K562 (cell line): ENCODE data around the gene RREB1. TPM values are rescaled to one million over a fixed set of nuclear protein-coding genes. Genes with fewer than 3 reads are reported as not detected.

Experiments used
- ATAC-seq: fragments of 200-7000 bp; cut with Tn5 transposase; 3 replicates; pipeline ENCODE4 v1.9.1; 2020; ENCODE audit warnings: moderate library complexity
- BruUV-seq: library from RNA; stranded (reverse); fragments of 400-500 nt; replicated peaks from 2 replicates; lab custom pipeline; 2021; lab: Mats Ljungman, UMichigan
- CTCF ChIA-PET: fragments of 300-600 bp; formaldehyde crosslinking; extraction: SDS; loops from one replicate; lab custom pipeline; 2021; ENCODE audit warnings: low intra/inter-chr PET ratio; lab: Yijun Ruan, JAX
- POLR2A ChIA-PET: fragments of 300-600, 350-650 bp; sonication (Branson Sonifier 250); formaldehyde crosslinking; extraction: SDS; loops from one replicate; lab custom pipeline; 2021; ENCODE audit warnings: antibody characterized with exemption, inconsistent platforms; lab: Yijun Ruan, JAX
- DNase-seq, 4 experiments: peaks; one replicate each; pipeline versions ENCODE4 v3.0.0 to v3.0.0-alpha.2; 2011 to 2018; ENCODE audit warnings: low spot score in 3 of 4, mixed read lengths in 3 of 4; ENCODE audit errors: extremely low read depth in 1 of 4
- FAIRE-seq: peaks from 2 replicates; lab custom pipeline; 2011; peaks lifted over from hg19 to GRCh38; lab: Jason Lieb, UNC
- H2AFZ ChIP-seq: 2 replicates; pipeline ENCODE4 v1.6.0; 2011; ENCODE audit warnings: low read depth, low read length, control low read depth, inconsistent platforms
- H3K27ac ChIP-seq: fragments of 200-600 bp; 3 replicates; pipeline ENCODE4 v1.8.0; 2011; ENCODE audit warnings: low read depth, mild to moderate bottlenecking, control low read depth, inconsistent platforms, low read length, moderate library complexity, mixed read lengths; ENCODE audit errors: extremely low read depth
- H3K27me3 ChIP-seq, 2 experiments: fragments of 300-600 bp in 1 of 2; 2 replicates in 1 of 2; 3 replicates in 1 of 2; pipeline versions ENCODE4 v1.6.0 to v1.8.0; 2011; ENCODE audit warnings: inconsistent platforms in 2 of 2, low read length in 2 of 2, mild to moderate bottlenecking in 1 of 2, mixed read lengths in 1 of 2, moderate library complexity in 1 of 2; ENCODE audit not compliant: control insufficient read depth in 2 of 2, insufficient read depth in 2 of 2
- H3K36me3 ChIP-seq: fragments of 300-600 bp; 3 replicates; pipeline ENCODE4 v1.8.0; 2011; ENCODE audit warnings: mild to moderate bottlenecking, low read length, inconsistent platforms; ENCODE audit not compliant: control insufficient read depth, insufficient read depth
- H3K4me1 ChIP-seq, 2 experiments: fragments of 200-600 bp in 1 of 2; replicated peaks in 1 of 2; 2 replicates in 1 of 2; 3 replicates in 1 of 2; pipeline versions ENCODE4 v1.5.1 to v1.8.0; 2011; ENCODE audit warnings: inconsistent platforms in 2 of 2, low read length in 2 of 2, mild to moderate bottlenecking in 1 of 2, mixed read lengths in 1 of 2, moderate library complexity in 1 of 2; ENCODE audit not compliant: control insufficient read depth in 2 of 2, insufficient read depth in 2 of 2
- H3K4me2 ChIP-seq: 2 replicates; pipeline ENCODE4 v1.6.1; 2011; ENCODE audit warnings: low read length, control low read depth, inconsistent platforms, mixed read lengths; ENCODE audit not compliant: insufficient read depth
- H3K4me3 ChIP-seq: fragments of 200-600 bp; sonication (generic), shearing (Covaris generic); 2 replicates; pipeline ENCODE4 v1.5.1; 2016; ENCODE audit warnings: control low read depth, inconsistent platforms
- H3K79me2 ChIP-seq: fragments of 200-600 bp; 3 replicates; pipeline ENCODE4 v1.8.0; 2011; ENCODE audit warnings: low read length, inconsistent platforms; ENCODE audit not compliant: control insufficient read depth, insufficient read depth
- H3K9ac ChIP-seq, 2 experiments: 2 replicates each; pipeline versions ENCODE4 v1.6.0 to v1.6.1; 2011; ENCODE audit warnings: low read depth in 2 of 2, low read length in 2 of 2, control low read depth in 1 of 2, inconsistent platforms in 1 of 2, mild to moderate bottlenecking in 1 of 2, mixed read lengths in 1 of 2; ENCODE audit not compliant: insufficient read depth in 1 of 2
- H3K9me1 ChIP-seq: one replicate; pipeline ENCODE4 v1.6.0; 2011; ENCODE audit warnings: inconsistent platforms, mild to moderate bottlenecking, low read length, moderate library complexity; ENCODE audit not compliant: control insufficient read depth, insufficient read depth
- H3K9me3 ChIP-seq: replicated peaks from 2 replicates; pipeline ENCODE4 v1.5.1; 2011; ENCODE audit warnings: low read depth, low read length, inconsistent platforms; ENCODE audit not compliant: control insufficient read depth, insufficient read depth
- H4K20me1 ChIP-seq: replicated peaks from 2 replicates; pipeline ENCODE4 v1.6.1; 2011; ENCODE audit warnings: low read length, inconsistent platforms, mixed read lengths; ENCODE audit not compliant: control insufficient read depth, insufficient read depth
- GABPB1 ChIP-seq: sonication (generic); formaldehyde crosslinking; IDR thresholded peaks from 2 replicates; pipeline ENCODE4 v1.8.0; 2022; ENCODE audit warnings: mild to moderate bottlenecking, missing genetic modification reagents
- GATAD2A ChIP-seq: fragments of 450-650 bp; IDR thresholded peaks from 2 replicates; pipeline ENCODE4 v1.6.1; 2017
- GTF2E2 ChIP-seq: fragments of 200-800 bp; sonication (Bioruptor generic); IDR thresholded peaks from 2 replicates; pipeline ENCODE4 v1.6.1; 2016; ENCODE audit warnings: missing genetic modification characterization, missing compliant biosample characterization
- JUND ChIP-seq, 2 experiments: IDR thresholded peaks; 2 replicates in 1 of 2; 3 replicates in 1 of 2; pipeline ENCODE4 v1.6.1; 2011; ENCODE audit warnings: borderline replicate concordance in 2 of 2, low read depth in 2 of 2, low read length in 2 of 2, improper control_type of control experiment in 1 of 2, missing biosample characterization in 1 of 2, missing genetic modification characterization in 1 of 2, missing genetic modification reagents in 1 of 2
- MCM2 ChIP-seq: fragments of 450-650 bp; IDR thresholded peaks from 2 replicates; pipeline ENCODE4 v1.6.1; 2017; ENCODE audit warnings: low read depth, mild to moderate bottlenecking
- PRPF4 ChIP-seq: fragments of 200-400 bp; formaldehyde crosslinking; IDR thresholded peaks from one replicate; pipeline ENCODE4 v1.6.1; 2017; ENCODE audit warnings: low read length, low read depth, mild to moderate bottlenecking; ENCODE audit not compliant: insufficient read depth, poor library complexity, severe bottlenecking
- TFE3 ChIP-seq: fragments of 450-650 bp; formaldehyde crosslinking; IDR thresholded peaks from 2 replicates; pipeline ENCODE4 v1.4.0; 2020; ENCODE audit warnings: mild to moderate bottlenecking, mixed read lengths
- ZBTB12 ChIP-seq: fragments of 250-450 bp; sonication (Bioruptor Pico); IDR thresholded peaks from 2 replicates; pipeline ENCODE4 v1.4.0; 2020
- ZFP1 ChIP-seq: fragments of 450-650 bp; formaldehyde crosslinking; IDR thresholded peaks from 2 replicates; pipeline ENCODE4 v1.4.0; 2020; ENCODE audit warnings: mild to moderate bottlenecking, mixed read lengths
- ZNF274 ChIP-seq: IDR thresholded peaks from 2 replicates; pipeline ENCODE4 v1.6.1; 2011; ENCODE audit warnings: low read depth, mild to moderate bottlenecking, low read length, moderate library complexity, borderline replicate concordance
- ZNF644 ChIP-seq: fragments of 200-800 bp; sonication (Bioruptor generic); IDR thresholded peaks from 2 replicates; pipeline ENCODE4 v1.6.1; 2016; ENCODE audit warnings: low read depth, missing genetic modification characterization, missing compliant biosample characterization
- WGBS: fragments of 100-300 bp; shearing (Covaris generic); methylation state at CpG from one replicate; pipeline ENCODE4 v1.1.6; 2016; ENCODE audit warnings: low coverage, mixed read lengths; ENCODE audit not compliant: insufficient coverage; ENCODE audit errors: missing lambda C conversion rate; 5-methylcytosine and 5-hydroxymethylcytosine counted together
- in situ Hi-C: fragments of 300-500 bp; cut with MboI; formaldehyde crosslinking; loops from 4 replicates; pipeline ENCODE4 v1.15.0; 2018; ENCODE audit warnings: inconsistent platforms, mixed read lengths
- intact Hi-C: fragments of 100-400 bp; cut with micrococcal nuclease; formaldehyde crosslinking; loops from 2 replicates; pipeline ENCODE4 v1.14.2; 2022
- polyA plus RNA-seq, 8 experiments: library from polyadenylated mRNA; depleted of rRNA in 4 of 8; stranded (reverse) in 5 of 8; unstranded in 3 of 8; fragments of >200 nt; fragmentation: Nextera tagmentation in 2 of 8; fragmentation: Illumina TruSeq in 1 of 8; extraction: Ambion mirVana in 2 of 8; extraction: Trizol in 1 of 8; gene quantifications; 2 replicates each; pipeline versions ENCODE4 v1.2.1 to v1.2.3, GENCODE V29; 2011 to 2014; ENCODE audit warnings: inconsistent platforms in 1 of 8, missing spikeins in 1 of 8
- total RNA-seq, 7 experiments: library from RNA; depleted of rRNA in 6 of 7; stranded (reverse); fragments of >200 nt in 6 of 7; fragmentation: Illumina TruSeq in 2 of 7; extraction: Trizol in 2 of 7; gene quantifications; 2 replicates each; pipeline versions ENCODE4 v1.2.1 to v1.2.3, GENCODE V29; 2011 to 2021; ENCODE audit warnings: low replicate concordance in 1 of 7
- TF ChIP-seq, protein P1 (sequence below): sonication (generic); formaldehyde crosslinking; IDR thresholded peaks from 2 replicates; pipeline ENCODE4 v1.8.0; 2022; ENCODE audit warnings: mild to moderate bottlenecking, missing genetic modification reagents, borderline replicate concordance

Gene RREB1
- total and polyA plus RNA-seq, 9 of the 15 experiments (the other 6 are each of a cell fraction or from before 2014, with no cell fraction given): 3.3 to 64.2 (median 19.3) TPM

DNA sequence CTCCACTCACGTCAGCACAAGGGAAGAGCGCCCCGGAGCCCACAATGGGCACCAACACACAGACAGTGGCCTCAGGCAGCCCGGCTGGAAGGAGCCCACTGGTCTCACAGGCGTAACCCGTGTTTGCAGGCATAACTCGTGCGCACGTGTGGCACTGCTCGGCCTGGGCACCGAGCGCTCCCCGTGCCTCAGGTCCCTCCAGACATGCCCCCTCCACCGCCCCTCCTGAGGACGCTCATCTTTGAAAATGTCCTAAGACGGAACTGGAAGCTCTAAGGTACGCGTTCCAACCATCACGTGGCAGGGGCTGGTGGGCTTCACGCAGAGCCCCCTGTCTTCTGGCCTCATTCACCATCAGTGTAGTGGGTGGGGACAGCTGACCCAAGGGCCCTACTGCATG, 160.6 kb downstream of the RREB1 start:
- peaks cover 42 to 62% of the 10 kb centered on the region in 2 experiments; a peak in 4 of 5 replicates for H3K27me3 ChIP-seq
- TF ChIP-seq GABPB1 (CRISPR knock-in tag) (no peak), MCM2 (no peak), TFE3 (no peak), ZBTB12 (CRISPR knock-in tag) (no peak), PRPF4 (no peak), JUND (IDR thresholded peaks at IDR 0.05; ENCODE audit: borderline replicate concordance, low read depth, low read length) (no peak), JUND (tag; IDR thresholded peaks at IDR 0.05; ENCODE audit: borderline replicate concordance, low read depth, low read length) (no peak), ZNF274 (no peak), ZFP1 (CRISPR knock-in tag) (no peak), GTF2E2 (tag) (no peak), ZNF644 (tag) (no peak), GATAD2A (no peak)
- TF ChIP-seq, protein P1, sequence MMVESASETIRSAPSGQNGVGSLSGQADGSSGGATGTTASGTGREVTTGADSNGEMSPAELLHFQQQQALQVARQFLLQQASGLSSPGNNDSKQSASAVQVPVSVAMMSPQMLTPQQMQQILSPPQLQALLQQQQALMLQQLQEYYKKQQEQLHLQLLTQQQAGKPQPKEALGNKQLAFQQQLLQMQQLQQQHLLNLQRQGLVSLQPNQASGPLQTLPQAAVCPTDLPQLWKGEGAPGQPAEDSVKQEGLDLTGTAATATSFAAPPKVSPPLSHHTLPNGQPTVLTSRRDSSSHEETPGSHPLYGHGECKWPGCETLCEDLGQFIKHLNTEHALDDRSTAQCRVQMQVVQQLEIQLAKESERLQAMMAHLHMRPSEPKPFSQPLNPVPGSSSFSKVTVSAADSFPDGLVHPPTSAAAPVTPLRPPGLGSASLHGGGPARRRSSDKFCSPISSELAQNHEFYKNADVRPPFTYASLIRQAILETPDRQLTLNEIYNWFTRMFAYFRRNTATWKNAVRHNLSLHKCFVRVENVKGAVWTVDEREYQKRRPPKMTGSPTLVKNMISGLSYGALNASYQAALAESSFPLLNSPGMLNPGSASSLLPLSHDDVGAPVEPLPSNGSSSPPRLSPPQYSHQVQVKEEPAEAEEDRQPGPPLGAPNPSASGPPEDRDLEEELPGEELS (CRISPR knock-in tag): no peak
- TF ChIP-seq, all 486 proteins: peak for 0
- Histone ChIP-seq H3K4me3 (no peak overlapping the region), H4K20me1 (no peaks in the 10 kb centered on the region), H3K4me1 (peaks cover 0 to 13% of the 10 kb centered on the region in 2 experiments; a peak in 2 of 5 replicates), H3K36me3 (no peaks in the 10 kb centered on the region), H3K4me2 (no peak overlapping the region), H3K9me3 (no peaks in the 10 kb centered on the region; the same call in 1 of the 2 replicates), H3K79me2 (no peaks in the 10 kb centered on the region), H3K9ac (peak overlapping the region in 1 of 2 experiments; percentile 26; a peak in 1 of 4 replicates), H3K9me1 (no peaks in the 10 kb centered on the region), H2AFZ (no peak overlapping the region), H3K27ac (no peak overlapping the region)
- intact Hi-C loops: no loop called here
- ATAC-seq (no peak), DNase-seq (no peak), FAIRE-seq (no peak)
- in situ Hi-C loops: no loop called here
- 19% methylated on average over 20 of the region's 20 CpGs for WGBS
- POLR2A ChIA-PET: interaction anchor here (0.6 to 1.0 kb wide), 2 partner anchors 12 to 454 kb away, joined by 3 to 4 read pairs; no protein-coding TSS in a partner anchor
- CTCF ChIA-PET: no interaction called here
- no TSS peak for BruUV-seq
